Effector memory CD8-positive, alpha-beta T cell (primary cell): Measurements from ENCODE around the gene CTNND2.

Source experiments
- ATAC-seq: fragments of 150-1000 bp; cut with Tn5 transposase; replicated peaks from 2 replicates; pipeline ENCODE4 v1.10.0; 2021; ENCODE audit warnings: mild to moderate bottlenecking, moderate library complexity
- DNase-seq, 3 experiments: peaks; one replicate each; pipeline ENCODE4 v3.0.0; 2021
- H3K27ac Mint-ChIP-seq, 2 donors: one replicate each; pipeline ENCODE4 v1.8.0; 2022; ENCODE audit warnings: mild to moderate bottlenecking in 2 of 2, mixed read lengths in 2 of 2, moderate library complexity in 2 of 2
- H3K27me3 Mint-ChIP-seq, 2 donors: one replicate each; pipeline ENCODE4 v1.8.0; 2022; ENCODE audit warnings: mixed read lengths in 2 of 2
- H3K36me3 Mint-ChIP-seq: one replicate; pipeline ENCODE4 v1.8.0; 2022; ENCODE audit warnings: mild to moderate bottlenecking, moderate library complexity, mixed read lengths; ENCODE audit not compliant: insufficient read depth
- H3K4me1 Mint-ChIP-seq, 2 donors: one replicate each; pipeline ENCODE4 v1.8.0; 2022; ENCODE audit warnings: low read depth in 2 of 2, mixed read lengths in 2 of 2
- H3K4me3 Mint-ChIP-seq, 2 donors: one replicate each; pipeline ENCODE4 v1.8.0; 2022; ENCODE audit warnings: mild to moderate bottlenecking in 2 of 2, mixed read lengths in 2 of 2, moderate library complexity in 2 of 2
- H3K9me3 Mint-ChIP-seq, 2 donors: one replicate each; pipeline ENCODE4 v1.8.0; 2022; ENCODE audit warnings: mixed read lengths in 2 of 2

The CTNND2 gene

DNA sequence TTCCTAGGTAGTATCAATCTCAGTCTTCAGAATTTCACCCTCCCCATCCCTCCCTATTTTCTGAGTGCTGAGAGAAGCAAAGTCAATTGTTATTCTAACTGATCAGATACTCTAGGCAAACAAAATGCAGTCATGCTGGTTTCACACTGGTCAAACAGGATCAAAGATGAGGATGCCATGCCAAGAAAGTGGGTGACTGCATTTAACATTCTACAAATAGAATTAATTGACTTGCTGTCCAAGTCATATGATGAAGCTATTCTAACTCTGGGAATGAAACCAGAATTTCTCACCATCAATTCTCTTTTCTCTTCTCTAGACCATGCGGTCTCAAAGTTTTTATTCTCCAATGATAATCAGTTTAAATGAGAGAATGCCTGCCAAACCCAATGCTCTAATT, 112.5 kb downstream of the CTNND2 start:
- no peak for ATAC-seq
- H3K36me3 Mint-ChIP-seq, result no peaks in the 10 kb centered on the region
- H3K9me3 Mint-ChIP-seq, result peaks cover 9% of the 10 kb centered on the region in 2 donors
- H3K4me1 Mint-ChIP-seq, result no peaks in the 10 kb centered on the region
- H3K27ac Mint-ChIP-seq, result no peak overlapping the region
- H3K4me3 Mint-ChIP-seq, result no peak overlapping the region
- H3K27me3 Mint-ChIP-seq, result no peaks in the 10 kb centered on the region
- no peak for DNase-seq

DNA sequence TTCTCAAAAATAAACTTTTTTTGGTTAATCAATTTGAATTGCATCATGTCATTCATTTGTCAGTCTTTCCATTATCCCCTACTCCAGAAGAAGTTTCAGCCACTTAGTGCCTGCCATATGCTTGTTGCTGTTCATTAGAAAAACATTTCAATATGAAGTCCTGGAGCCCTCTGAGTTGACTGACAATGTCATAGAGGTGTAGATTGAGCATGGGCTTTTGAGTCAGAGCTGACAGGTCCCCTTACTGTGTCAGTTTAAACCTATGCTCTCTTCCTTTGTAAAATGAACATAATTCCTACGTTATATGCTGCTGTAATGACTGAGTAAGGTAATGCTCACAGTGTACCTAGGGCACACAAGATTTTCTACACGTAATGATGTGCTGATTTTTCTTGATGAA, 114.0 kb downstream of the CTNND2 start:
- ATAC-seq (no peak), DNase-seq (no peak)
- Mint-ChIP-seq H3K36me3 (no peaks in the 10 kb centered on the region), H3K4me1 (no peaks in the 10 kb centered on the region), H3K4me3 (no peak overlapping the region), H3K27me3 (no peaks in the 10 kb centered on the region), H3K27ac (no peak overlapping the region), H3K9me3 (peaks cover 2 to 9% of the 10 kb centered on the region in 2 donors)

DNA sequence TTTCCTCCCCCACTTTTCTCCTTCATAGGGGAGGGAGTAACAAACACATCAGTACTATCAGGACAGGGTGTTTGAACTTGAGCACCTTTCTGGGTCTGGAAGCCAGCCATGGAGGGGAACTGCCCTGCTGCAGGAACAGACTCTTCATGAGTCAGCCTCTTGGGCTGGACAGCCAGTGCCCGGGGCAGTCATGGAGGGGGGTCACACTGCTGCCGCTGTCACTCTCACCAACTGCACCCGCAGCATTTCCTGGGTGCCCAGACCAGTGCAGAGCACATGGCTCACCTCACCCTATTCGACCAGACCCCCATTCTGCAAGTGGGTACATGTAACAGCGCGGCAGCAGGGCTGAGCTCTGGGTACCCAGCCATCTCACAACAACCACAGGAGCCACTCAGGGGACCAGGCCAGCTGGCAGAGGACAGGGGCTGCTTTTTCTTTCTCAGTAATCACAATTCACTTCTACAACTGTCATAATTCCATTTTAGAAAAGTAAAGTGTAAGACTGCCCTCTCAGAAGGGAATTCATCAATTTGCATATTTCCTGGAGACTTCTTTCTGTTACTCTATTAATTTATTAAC, 118.4 kb downstream of the CTNND2 start:
- no peaks in the 10 kb centered on the region for H3K36me3 Mint-ChIP-seq
- no peak overlapping the region for H3K4me3 Mint-ChIP-seq
- no peak overlapping the region for H3K27ac Mint-ChIP-seq
- no peaks in the 10 kb centered on the region for H3K27me3 Mint-ChIP-seq
- DNase-seq (no peak), ATAC-seq (no peak)
- peaks cover 5 to 9% of the 10 kb centered on the region in 2 donors for H3K9me3 Mint-ChIP-seq
- no peaks in the 10 kb centered on the region for H3K4me1 Mint-ChIP-seq

DNA sequence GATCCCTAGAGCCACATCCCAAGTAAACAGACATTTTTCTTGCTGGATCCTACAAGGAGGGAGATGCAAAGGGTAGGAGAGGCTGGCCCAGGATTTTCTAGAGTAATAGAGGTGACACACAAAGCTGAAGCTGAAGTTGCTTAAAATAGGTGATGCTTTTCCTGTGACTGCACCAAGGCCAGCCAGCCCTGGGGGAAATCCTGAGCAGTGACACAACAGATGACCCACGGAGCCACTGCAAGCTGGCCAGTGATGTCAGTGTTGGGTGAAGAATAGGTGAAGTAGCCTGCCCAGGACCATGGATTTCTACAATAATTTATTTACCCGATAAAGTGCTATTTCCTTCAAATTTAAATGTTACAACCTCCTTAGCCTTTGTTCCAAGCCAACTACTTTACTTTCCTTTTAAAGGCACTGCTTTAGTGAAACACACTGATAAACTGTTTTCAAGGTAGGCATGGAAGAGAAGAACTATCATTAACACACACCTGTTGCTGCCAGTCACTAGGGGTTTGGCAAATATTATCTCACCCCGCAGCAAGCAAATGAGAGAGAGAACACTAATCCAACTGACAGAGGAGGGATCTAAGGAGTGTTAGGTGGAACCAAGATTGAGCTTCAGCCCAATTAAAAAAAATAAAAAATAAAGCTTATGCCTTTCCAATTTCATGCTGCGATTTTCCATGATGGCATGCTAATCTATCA, 123.5 kb downstream of the CTNND2 start:
- ATAC-seq, result no peak
- no peaks in the 10 kb centered on the region for H3K27me3 Mint-ChIP-seq
- H3K4me3 Mint-ChIP-seq, result no peak overlapping the region
- H3K9me3 Mint-ChIP-seq, result peaks cover 0 to 10% of the 10 kb centered on the region in 2 donors
- no peaks in the 10 kb centered on the region for H3K36me3 Mint-ChIP-seq
- no peaks in the 10 kb centered on the region for H3K4me1 Mint-ChIP-seq
- no peak for DNase-seq
- H3K27ac Mint-ChIP-seq, result no peak overlapping the region

DNA sequence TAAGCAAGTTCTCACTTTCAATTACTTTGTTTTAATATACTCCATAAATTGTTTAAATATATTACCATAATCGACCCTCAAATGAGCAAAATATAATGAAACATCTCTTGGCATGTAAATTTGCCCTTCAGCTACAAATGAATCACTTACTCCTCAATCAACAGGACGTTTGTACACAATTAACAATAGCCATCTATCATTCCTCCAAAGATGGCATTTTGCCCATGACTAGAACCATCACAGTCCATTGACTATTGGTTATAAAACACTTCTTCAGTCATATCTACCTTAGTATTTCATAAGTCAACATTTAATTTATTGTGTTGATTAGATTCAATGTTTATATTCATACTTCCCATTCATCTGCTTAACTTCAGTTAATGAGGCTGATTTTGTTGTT, 127.2 kb downstream of the CTNND2 start:
- no peaks in the 10 kb centered on the region for H3K4me1 Mint-ChIP-seq
- H3K27me3 Mint-ChIP-seq, result no peaks in the 10 kb centered on the region

DNA sequence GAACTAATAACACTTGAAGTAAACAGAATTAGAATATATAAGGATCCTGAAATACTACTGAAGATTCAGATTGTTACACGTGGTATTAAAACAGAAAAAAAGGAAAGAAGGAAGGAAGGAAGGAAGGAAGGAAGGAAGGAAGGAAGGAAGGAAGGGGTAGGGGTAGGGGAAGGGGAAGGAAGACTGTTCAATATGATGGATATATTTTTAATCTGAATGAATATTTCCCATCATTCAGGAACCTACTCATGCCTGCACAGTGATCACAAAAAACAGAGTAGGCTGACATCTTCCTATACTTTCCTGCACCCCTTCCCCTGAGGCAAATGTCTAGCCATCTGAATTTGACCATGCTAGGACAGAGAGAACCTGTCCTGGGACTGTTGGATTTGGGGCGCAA, 133.9 kb downstream of the CTNND2 start:
- no peak for ATAC-seq
- Mint-ChIP-seq H3K4me3 (no peak overlapping the region), H3K4me1 (no peaks in the 10 kb centered on the region), H3K27ac (no peak overlapping the region), H3K9me3 (peaks cover under 1 to 3% of the 10 kb centered on the region in 2 donors), H3K27me3 (no peaks in the 10 kb centered on the region), H3K36me3 (no peaks in the 10 kb centered on the region)
- no peak for DNase-seq

More for the DNA sequence above, 127.2 kb downstream of the CTNND2 start:
- H3K9me3 Mint-ChIP-seq, result peaks cover 0 to 7% of the 10 kb centered on the region in 2 donors
- DNase-seq (no peak), ATAC-seq (no peak)
- H3K36me3 Mint-ChIP-seq, result no peaks in the 10 kb centered on the region
- H3K4me3 Mint-ChIP-seq, result no peak overlapping the region
- H3K27ac Mint-ChIP-seq, result no peak overlapping the region

DNA sequence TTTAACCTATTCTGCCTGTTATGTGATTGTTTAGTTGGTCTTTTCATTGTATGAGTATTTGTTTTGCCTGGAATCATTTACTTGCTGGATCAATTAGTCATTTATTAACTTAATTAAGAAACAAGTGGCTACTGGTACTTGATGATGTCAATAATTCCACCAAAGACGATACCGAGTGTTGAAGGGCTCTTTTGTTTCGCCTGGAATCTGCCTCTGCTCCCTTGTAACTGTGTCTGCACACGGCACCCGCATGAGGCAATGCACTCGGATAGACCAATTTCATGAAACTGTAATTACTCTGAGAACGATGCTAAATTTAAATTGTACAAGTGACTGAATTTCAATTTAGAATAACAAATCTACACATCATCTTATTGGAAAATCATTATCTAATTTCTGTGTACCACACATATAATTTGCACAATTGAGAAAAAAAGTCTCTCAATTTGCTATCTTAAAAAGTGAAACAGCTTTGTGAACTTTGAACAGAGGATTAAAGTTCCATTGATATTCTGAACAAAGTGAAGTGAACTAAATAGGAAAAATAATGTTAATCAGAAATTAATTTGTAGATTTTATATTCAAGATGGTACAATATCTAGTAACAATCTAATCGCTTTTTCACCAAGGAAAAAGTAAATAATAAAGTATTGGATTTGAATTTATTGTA, 143.2 kb downstream of the CTNND2 start:
- ATAC-seq (no peak), DNase-seq (no peak)
- no peaks in the 10 kb centered on the region for H3K4me1 Mint-ChIP-seq
- H3K36me3 Mint-ChIP-seq, result no peaks in the 10 kb centered on the region
- H3K27me3 Mint-ChIP-seq, result no peaks in the 10 kb centered on the region
- no peak overlapping the region for H3K27ac Mint-ChIP-seq
- H3K4me3 Mint-ChIP-seq, result no peak overlapping the region
- H3K9me3 Mint-ChIP-seq, result peaks cover 14 to 28% of the 10 kb centered on the region in 2 donors

DNA sequence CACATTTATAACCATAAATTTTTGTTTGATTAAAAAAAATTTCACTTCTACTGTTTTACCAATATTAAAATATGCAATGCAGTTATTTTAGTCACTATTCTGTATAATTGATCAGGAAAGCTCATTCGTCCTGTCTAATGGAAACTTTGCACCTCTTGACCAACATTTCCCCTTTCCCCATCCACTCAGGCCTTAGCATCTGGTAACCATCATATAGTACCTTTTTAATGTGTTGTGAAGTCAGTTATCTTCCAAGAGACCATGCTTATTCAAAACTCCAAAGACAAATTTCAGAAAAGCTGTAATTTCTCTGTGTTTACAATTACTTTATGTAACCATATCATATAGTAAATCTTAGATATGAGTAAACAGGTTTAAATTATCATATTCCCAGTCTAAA, 145.9 kb downstream of the CTNND2 start:
- H3K9me3 Mint-ChIP-seq, result peaks cover 7 to 9% of the 10 kb centered on the region in 2 donors
- no peak overlapping the region for H3K27ac Mint-ChIP-seq
- H3K4me1 Mint-ChIP-seq, result no peaks in the 10 kb centered on the region
- DNase-seq (no peak), ATAC-seq (no peak)
- H3K27me3 Mint-ChIP-seq, result no peaks in the 10 kb centered on the region
- H3K4me3 Mint-ChIP-seq, result no peak overlapping the region
- no peaks in the 10 kb centered on the region for H3K36me3 Mint-ChIP-seq

DNA sequence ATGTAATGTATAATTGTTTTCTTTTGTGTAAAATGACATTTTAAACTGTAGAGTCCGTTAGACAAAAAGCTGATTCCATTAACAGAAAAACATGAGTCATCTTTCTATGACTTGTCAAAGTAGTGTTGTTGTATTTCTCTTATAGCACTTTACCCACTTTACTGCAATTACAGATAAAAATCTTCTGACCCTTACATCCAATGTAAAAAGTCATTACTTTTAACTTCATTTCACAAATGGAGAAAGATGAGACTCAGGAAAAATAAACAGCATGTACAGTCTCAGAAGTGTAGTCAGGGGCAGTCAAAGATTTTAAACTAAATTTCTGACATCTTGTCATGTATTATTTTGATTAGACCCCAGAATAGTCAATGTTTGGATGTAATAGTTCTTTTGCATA, 146.6 kb downstream of the CTNND2 start:
- no peaks in the 10 kb centered on the region for H3K36me3 Mint-ChIP-seq
- no peaks in the 10 kb centered on the region for H3K27me3 Mint-ChIP-seq
- ATAC-seq, result no peak
- peaks cover under 1 to 4% of the 10 kb centered on the region in 2 donors for H3K9me3 Mint-ChIP-seq
- no peak overlapping the region for H3K4me3 Mint-ChIP-seq
- no peak overlapping the region for H3K27ac Mint-ChIP-seq
- DNase-seq, result no peak
- no peaks in the 10 kb centered on the region for H3K4me1 Mint-ChIP-seq

DNA sequence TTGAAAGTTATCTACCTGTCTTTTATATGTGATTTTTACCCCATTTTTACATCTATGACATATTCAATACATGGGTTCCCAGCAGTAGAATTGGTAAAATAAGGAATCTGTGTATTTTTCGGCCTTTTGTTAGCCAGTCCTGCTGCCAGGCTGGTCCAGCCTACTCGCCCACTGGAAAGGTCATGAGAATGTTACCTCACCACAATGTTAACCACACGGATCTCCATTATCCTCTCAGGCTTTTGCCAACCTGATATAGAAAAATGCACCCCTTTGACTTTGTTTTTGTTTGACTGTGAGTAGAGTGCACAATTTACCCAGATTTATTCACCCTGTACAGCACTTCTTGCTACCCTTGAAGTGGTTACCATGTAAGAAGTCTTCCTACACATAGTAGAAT, 167.2 kb downstream of the CTNND2 start:
- Mint-ChIP-seq H3K4me1 (no peaks in the 10 kb centered on the region), H3K27ac (no peak overlapping the region), H3K9me3 (peaks cover 7 to 14% of the 10 kb centered on the region in 2 donors), H3K36me3 (no peaks in the 10 kb centered on the region), H3K4me3 (no peak overlapping the region), H3K27me3 (no peaks in the 10 kb centered on the region)
- DNase-seq, result no peak
- ATAC-seq, result no peak

DNA sequence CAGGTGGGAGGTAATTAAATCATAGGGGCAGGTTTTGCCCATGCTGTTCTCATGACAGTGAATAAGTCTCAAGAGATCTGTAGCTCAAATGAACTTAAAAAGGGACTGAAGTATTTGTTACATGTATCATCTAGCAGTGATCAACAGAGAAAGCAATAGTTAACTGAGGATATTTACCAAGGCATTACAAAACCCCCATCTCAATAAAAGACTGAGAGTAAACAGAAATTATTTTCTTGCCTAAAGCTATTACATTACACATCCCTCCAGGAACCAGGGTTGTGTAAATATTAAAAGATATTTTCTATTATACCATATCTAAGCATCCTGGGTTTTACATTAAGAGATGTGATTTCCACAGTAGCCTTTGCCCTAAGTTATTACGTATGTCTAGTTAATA, 169.9 kb downstream of the CTNND2 start:
- H3K4me3 Mint-ChIP-seq, result no peak overlapping the region
- H3K27ac Mint-ChIP-seq, result no peak overlapping the region
- H3K36me3 Mint-ChIP-seq, result no peaks in the 10 kb centered on the region
- DNase-seq, result no peak
- H3K9me3 Mint-ChIP-seq, result peaks cover 7 to 18% of the 10 kb centered on the region in 2 donors
- ATAC-seq, result no peak
- H3K27me3 Mint-ChIP-seq, result no peaks in the 10 kb centered on the region
- H3K4me1 Mint-ChIP-seq, result no peaks in the 10 kb centered on the region

DNA sequence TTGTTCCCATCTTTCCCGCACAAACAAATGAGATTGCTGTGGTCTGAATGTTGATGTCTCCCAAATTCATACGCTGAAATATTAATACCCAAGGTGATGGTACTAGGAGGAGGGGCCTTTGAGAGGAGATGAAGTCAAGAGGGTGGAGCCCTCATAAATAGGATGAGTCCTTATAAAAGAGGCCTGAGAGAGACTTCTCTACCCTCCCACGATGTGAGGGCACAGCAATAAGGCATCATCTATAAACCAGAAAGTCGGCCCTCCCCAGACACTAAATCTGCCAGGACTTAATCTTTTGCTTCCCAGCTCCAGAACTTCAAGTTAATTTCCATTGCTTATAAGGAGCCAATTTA, 170.4 kb downstream of the CTNND2 start:
- H3K4me3 Mint-ChIP-seq, result no peak overlapping the region
- H3K27me3 Mint-ChIP-seq, result no peaks in the 10 kb centered on the region

DNA sequence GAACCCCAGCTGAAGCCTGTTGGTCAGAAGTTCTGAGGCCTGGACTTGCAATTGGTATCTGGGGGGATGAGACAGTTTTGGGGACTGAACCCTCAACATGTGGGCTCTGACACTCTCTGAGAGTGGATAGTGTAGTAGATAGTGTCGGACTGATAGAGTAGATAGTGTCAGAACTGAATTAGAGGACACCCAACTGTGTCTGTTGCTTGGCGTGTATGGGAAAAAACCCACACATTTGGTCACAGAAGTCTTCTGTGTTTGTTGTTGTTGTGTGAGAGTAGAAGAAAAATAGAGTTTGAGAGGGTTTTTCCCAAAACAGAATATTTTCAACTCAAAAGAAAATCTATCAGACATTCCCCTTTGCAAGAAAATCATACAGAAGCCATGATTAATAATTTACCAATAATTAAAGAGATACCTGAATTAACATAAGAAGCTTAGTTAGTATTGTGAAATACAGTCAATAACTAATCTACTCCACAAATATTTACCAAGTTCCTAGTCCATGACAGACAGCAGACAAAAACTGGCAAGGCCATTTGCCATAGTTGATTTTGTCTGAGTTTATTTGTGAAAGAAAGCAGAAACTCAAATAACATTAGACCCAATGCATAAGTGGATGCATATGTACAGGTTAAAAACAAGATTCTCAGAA, 170.9 kb downstream of the CTNND2 start:
- Mint-ChIP-seq H3K9me3 (peaks cover 7 to 14% of the 10 kb centered on the region in 2 donors), H3K27me3 (no peaks in the 10 kb centered on the region), H3K4me3 (no peak overlapping the region), H3K4me1 (no peaks in the 10 kb centered on the region), H3K36me3 (no peaks in the 10 kb centered on the region), H3K27ac (no peak overlapping the region)
- DNase-seq (no peak), ATAC-seq (no peak)

More for the DNA sequence above, 170.4 kb downstream of the CTNND2 start:
- Mint-ChIP-seq H3K36me3 (no peaks in the 10 kb centered on the region), H3K9me3 (peaks cover 7 to 18% of the 10 kb centered on the region in 2 donors), H3K27ac (no peak overlapping the region), H3K4me1 (no peaks in the 10 kb centered on the region)
- no peak for ATAC-seq
- no peak for DNase-seq

DNA sequence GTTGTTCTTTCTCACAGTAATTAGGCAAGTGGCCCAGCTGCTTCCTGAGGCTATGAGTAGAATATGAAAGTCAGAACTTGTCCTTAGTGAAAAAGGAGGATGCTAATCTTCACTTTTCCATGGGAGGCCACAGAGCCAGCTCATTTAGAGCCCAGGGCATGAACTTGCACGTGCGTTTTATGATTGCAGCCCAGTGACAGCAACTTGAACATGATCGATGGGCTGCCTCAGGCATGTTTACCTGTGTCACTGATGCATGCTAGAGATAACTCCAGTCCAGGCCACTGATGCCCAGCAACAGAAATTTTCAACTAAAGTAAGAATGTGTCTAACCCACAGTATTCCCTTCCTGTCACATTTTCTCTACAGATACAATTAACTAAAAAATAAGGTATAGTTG, 179.3 kb downstream of the CTNND2 start:
- DNase-seq, result no peak
- H3K27me3 Mint-ChIP-seq, result no peaks in the 10 kb centered on the region
- no peaks in the 10 kb centered on the region for H3K36me3 Mint-ChIP-seq
- no peak overlapping the region for H3K4me3 Mint-ChIP-seq
- H3K4me1 Mint-ChIP-seq, result no peaks in the 10 kb centered on the region
- no peak overlapping the region for H3K27ac Mint-ChIP-seq
- no peak for ATAC-seq
- no peaks in the 10 kb centered on the region for H3K9me3 Mint-ChIP-seq
